Ishikawa (cell line): ENCODE data around the gene PA2G4.
A peak's percentile ranks its signal among the peaks of the same experiment; 100 is the strongest.

ENCODE experiments used
- CEBPB ChIP-seq: IDR thresholded peaks from 2 replicates; pipeline ENCODE4 v1.6.1; 2012
- CREB1 ChIP-seq: IDR thresholded peaks from 2 replicates; pipeline ENCODE4 v1.6.1; 2012; ENCODE audit warnings: low read depth
- EGR1 ChIP-seq: IDR thresholded peaks from 2 replicates; pipeline ENCODE4 v1.6.1; 2012
- EP300 ChIP-seq: IDR thresholded peaks from 2 replicates; pipeline ENCODE4 v1.6.1; 2012; ENCODE audit warnings: borderline replicate concordance
- FOXM1 ChIP-seq: IDR thresholded peaks from 2 replicates; pipeline ENCODE4 v1.6.1; 2012; ENCODE audit warnings: low read depth, borderline replicate concordance
- MAX ChIP-seq: IDR thresholded peaks from 2 replicates; pipeline ENCODE4 v1.6.1; 2012
- NFIC ChIP-seq: IDR thresholded peaks from 2 replicates; pipeline ENCODE4 v1.6.1; 2012
- RAD21 ChIP-seq: IDR thresholded peaks from 2 replicates; pipeline ENCODE4 v1.6.1; 2012; ENCODE audit warnings: low read depth
- REST ChIP-seq: IDR thresholded peaks from 2 replicates; pipeline ENCODE4 v1.6.1; 2012; ENCODE audit warnings: low read depth, mild to moderate bottlenecking
- TAF1 ChIP-seq: IDR thresholded peaks from 2 replicates; pipeline ENCODE4 v1.6.1; 2012; ENCODE audit warnings: low read depth, mild to moderate bottlenecking
- TCF12 ChIP-seq: IDR thresholded peaks from 2 replicates; pipeline ENCODE4 v1.6.1; 2012; ENCODE audit warnings: low read depth
- TEAD4 ChIP-seq: IDR thresholded peaks from 2 replicates; pipeline ENCODE4 v1.6.1; 2012
- USF1 ChIP-seq: IDR thresholded peaks from 2 replicates; pipeline ENCODE4 v1.6.1; 2012
- YY1 ChIP-seq: IDR thresholded peaks from 2 replicates; pipeline ENCODE4 v1.6.1; 2012; ENCODE audit warnings: low read depth
- ZBTB7A ChIP-seq: IDR thresholded peaks from 2 replicates; pipeline ENCODE4 v1.6.1; 2012; ENCODE audit warnings: low read depth

Gene PA2G4

GRCh38 chr12:56104109-56104814 is at the start of gene PA2G4:
TSS of gene PA2G4 (plus strand) at chr12:56104559. CDS start at chr12:56104738, 179 bp downstream.
- TF ChIP-seq CREB1 (peak; percentile 38; the same call in 1 of the 2 replicates), USF1 (no peak; the same call in 1 of the 2 replicates), FOXM1 (no peak), RAD21 (peak; percentile 21; the same call in 1 of the 2 replicates), ZBTB7A (no peak; the same call in 1 of the 2 replicates), YY1 (peak; percentile 68), EP300 (no peak; the same call in 1 of the 2 replicates), CEBPB (no peak), TAF1 (peak; percentile 87), REST (no peak), TCF12 (peak; percentile 46), TEAD4 (peak; percentile 5; the same call in 1 of the 2 replicates), EGR1 (no peak), NFIC (peak; percentile 6; the same call in 1 of the 2 replicates), MAX (peak; percentile 97)

- TF ChIP-seq TEAD4: peak; percentile 43; the same call in 1 of the 2 replicates
Observed at GRCh38 chr12:56059964-56060363, 44.4 kb upstream of the PA2G4 start.

GRCh38 chr12:56061982-56062381 is 42.4 kb upstream of the PA2G4 start:
- TF ChIP-seq ZBTB7A: no peak
- no peak for TF ChIP-seq TEAD4
- no peak for TF ChIP-seq TAF1
- no peak for TF ChIP-seq CEBPB
- no peak for TF ChIP-seq EGR1
- no peak for TF ChIP-seq USF1
- no peak for TF ChIP-seq FOXM1
- TF ChIP-seq NFIC: no peak

GRCh38 chr12:56062996-56063395 is 41.4 kb upstream of the PA2G4 start:
- no peak for TF ChIP-seq TCF12
- no peak for TF ChIP-seq ZBTB7A

GRCh38 chr12:56071648-56072047 is 32.7 kb upstream of the PA2G4 start:
- TF ChIP-seq FOXM1: no peak
- no peak for TF ChIP-seq TAF1
- no peak for TF ChIP-seq MAX
- TF ChIP-seq CREB1: no peak
- no peak for TF ChIP-seq EGR1
- TF ChIP-seq NFIC: no peak
- no peak for TF ChIP-seq CEBPB
- TF ChIP-seq TEAD4: no peak
- TF ChIP-seq EP300: no peak
- no peak for TF ChIP-seq RAD21
- TF ChIP-seq USF1: no peak
- TF ChIP-seq TCF12: no peak
- no peak for TF ChIP-seq ZBTB7A

- TF ChIP-seq YY1 (no peak), TCF12 (no peak), RAD21 (no peak), ZBTB7A (no peak), TAF1 (no peak), MAX (no peak), CEBPB (no peak), TEAD4 (no peak), FOXM1 (no peak), USF1 (no peak), REST (no peak), CREB1 (no peak), EP300 (no peak), EGR1 (no peak), NFIC (no peak)
Observed at GRCh38 chr12:56074396-56074795, 30.0 kb upstream of the PA2G4 start.
